Right cardiac atrium (tissue), 5 donors: ENCODE results near the gene OTOG. TPM values are rescaled to one million over a fixed set of nuclear protein-coding genes. Genes with fewer than 3 reads are reported as not detected.
A peak's percentile ranks its signal among the peaks of the same experiment; 100 is the strongest.

ENCODE experiments used
- ATAC-seq, 2 donors: fragments of 200-7000 bp; cut with Tn5 transposase; one replicate each; pipeline versions ENCODE4 v1.8.0 to v1.9.1; 2020; ENCODE audit warnings: moderate library complexity in 2 of 2, mild to moderate bottlenecking in 1 of 2
- DNase-seq, 3 donors: peaks; one replicate each; pipeline ENCODE4 v3.0.0-alpha.2; 2020
- H3K27ac ChIP-seq: one replicate; pipeline ENCODE4 v1.5.1; 2013; ENCODE audit warnings: mild to moderate bottlenecking, low read length, control low read depth, moderate library complexity
- H3K27me3 ChIP-seq: one replicate; pipeline ENCODE4 v1.6.1; 2013; ENCODE audit not compliant: control insufficient read depth, insufficient read depth
- H3K4me1 ChIP-seq: one replicate; pipeline ENCODE4 v1.6.1; 2013; ENCODE audit warnings: low read length; ENCODE audit not compliant: control insufficient read depth, insufficient read depth
- H3K4me3 ChIP-seq: one replicate; pipeline ENCODE4 v1.5.1; 2013; ENCODE audit warnings: low read length, control low read depth
- H3K9me3 ChIP-seq: one replicate; pipeline ENCODE4 v1.6.1; 2013; ENCODE audit warnings: low read length; ENCODE audit not compliant: control insufficient read depth
- WGBS: extraction: QIAGEN DNeasy Blood & Tissue Kit; methylation state at CpG from one replicate; pipeline ENCODE4 v1.1.7; 2013; 5-methylcytosine and 5-hydroxymethylcytosine counted together
- intact Hi-C, 4 donors: fragments of 100-400 bp; cut with DNase I; formaldehyde crosslinking; loops; one replicate each; pipeline versions ENCODE4 v1.11.0 to v1.14.0; 2022 to 2023
- polyA plus RNA-seq: library from polyadenylated mRNA; stranded (reverse); fragments of 200-250 nt; gene quantifications from one replicate; pipeline ENCODE4 v1.2.3, GENCODE V29; 2013
- total RNA-seq, 4 donors: library from RNA; stranded (reverse); fragmentation: NEBNext Ultra II Directional; extraction: Animal tissue kit (Norgen Biotek cat#: 25700); gene quantifications; one replicate each; pipeline ENCODE4 v1.2.1, GENCODE V29; 2021
- donor health status: healthy with polysubstance abuse.
- donor health status: DM: no; HTN: yes; CAD: no.
- donor health status: DM: no; HTN: no; CAD: no.
- donor health status: DM: no; HTN: yes; CAD: no; lungs with severe emphysema.
- donor health status: DM: yes; HTN: yes; CAD: no.

The OTOG gene
- total and polyA plus RNA-seq, 5 donors = not detected

- no peak for ATAC-seq
- Histone ChIP-seq H3K4me1 (no peaks in the 10 kb centered on the region), H3K9me3 (no peaks in the 10 kb centered on the region), H3K27ac (no peak overlapping the region), H3K4me3 (no peak overlapping the region), H3K27me3 (no peaks in the 10 kb centered on the region)
- intact Hi-C loops = no loop called here
- 89% methylated on average over 9 of the region's 9 CpGs for WGBS
- DNase-seq = peak in 1 of 3 donors; percentile 41
These were observed 27.4 kb downstream of the OTOG start for GRCh38 chr11:17574141-17575091.

- WGBS = 84% methylated on average over 16 of the region's 16 CpGs
- ATAC-seq = no peak
- no peaks in the 10 kb centered on the region for H3K4me1 ChIP-seq
- no peak overlapping the region for H3K27ac ChIP-seq
- peak in 1 of 3 donors; percentile 12 for DNase-seq
- no peak overlapping the region for H3K4me3 ChIP-seq
- intact Hi-C loops = no loop called here
- H3K9me3 ChIP-seq = no peaks in the 10 kb centered on the region
- no peaks in the 10 kb centered on the region for H3K27me3 ChIP-seq
These were observed 28.7 kb downstream of the OTOG start for GRCh38 chr11:17575431-17576425.

- intact Hi-C loops = no loop called here
- Histone ChIP-seq H3K4me1 (no peaks in the 10 kb centered on the region), H3K27me3 (no peaks in the 10 kb centered on the region), H3K4me3 (no peak overlapping the region), H3K9me3 (no peaks in the 10 kb centered on the region), H3K27ac (no peak overlapping the region)
- DNase-seq (peak in 1 of 3 donors; percentile 16), ATAC-seq (no peak)
- 89% methylated on average over 11 of the region's 11 CpGs for WGBS
These were observed 31.2 kb downstream of the OTOG start for GRCh38 chr11:17578296-17578695.

GRCh38 chr11:17578958-17579357 lies 31.9 kb downstream of the OTOG start:
- ATAC-seq (no peak), DNase-seq (peak in 1 of 3 donors; percentile 12)
- no peaks in the 10 kb centered on the region for H3K27me3 ChIP-seq
- no peak overlapping the region for H3K4me3 ChIP-seq
- intact Hi-C loops = no loop called here
- WGBS = 80% methylated on average over 8 of the region's 8 CpGs
- H3K4me1 ChIP-seq = no peaks in the 10 kb centered on the region
- no peak overlapping the region for H3K27ac ChIP-seq
- no peaks in the 10 kb centered on the region for H3K9me3 ChIP-seq

- Histone ChIP-seq H3K4me1 (no peaks in the 10 kb centered on the region), H3K27ac (no peak overlapping the region), H3K9me3 (no peaks in the 10 kb centered on the region), H3K27me3 (no peaks in the 10 kb centered on the region), H3K4me3 (no peak overlapping the region)
- ATAC-seq (no peak), DNase-seq (peak in 1 of 3 donors; percentile 5)
- 86% methylated on average over 7 of the region's 7 CpGs for WGBS
- intact Hi-C loops = no loop called here
These were observed 32.4 kb downstream of the OTOG start for GRCh38 chr11:17579451-17579850.

GRCh38 chr11:17580271-17580670 lies 33.2 kb downstream of the OTOG start:
- Histone ChIP-seq H3K4me3 (no peak overlapping the region), H3K27ac (no peak overlapping the region), H3K27me3 (no peaks in the 10 kb centered on the region), H3K9me3 (no peaks in the 10 kb centered on the region), H3K4me1 (no peaks in the 10 kb centered on the region)
- peak in 1 of 3 donors; percentile 3 for DNase-seq
- no peak for ATAC-seq
- intact Hi-C loops = no loop called here
- 57% methylated on average over 1 of the region's 1 CpG for WGBS

GRCh38 chr11:17581036-17581731 lies 34.1 kb downstream of the OTOG start:
- DNase-seq = peak in 1 of 3 donors; percentile 14
- Histone ChIP-seq H3K27me3 (no peaks in the 10 kb centered on the region), H3K27ac (no peak overlapping the region), H3K4me3 (no peak overlapping the region), H3K4me1 (no peaks in the 10 kb centered on the region), H3K9me3 (no peaks in the 10 kb centered on the region)
- intact Hi-C loops = no loop called here
- ATAC-seq = no peak
- 76% methylated on average over 6 of the region's 6 CpGs for whole genome bisulfite sequencing

- intact Hi-C loops = no loop called here
- Histone ChIP-seq H3K4me1 (no peaks in the 10 kb centered on the region), H3K27me3 (no peaks in the 10 kb centered on the region), H3K27ac (no peak overlapping the region), H3K9me3 (no peaks in the 10 kb centered on the region), H3K4me3 (no peak overlapping the region)
- ATAC-seq (no peak), DNase-seq (no peak)
- 89% methylated on average over 4 of the region's 4 CpGs for WGBS
These were observed 34.6 kb downstream of the OTOG start for GRCh38 chr11:17581732-17582053.

GRCh38 chr11:17585911-17586695 lies 39.0 kb downstream of the OTOG start:
- Histone ChIP-seq H3K4me1 (no peaks in the 10 kb centered on the region), H3K27me3 (no peaks in the 10 kb centered on the region), H3K27ac (no peak overlapping the region), H3K9me3 (no peaks in the 10 kb centered on the region), H3K4me3 (no peak overlapping the region)
- ATAC-seq (no peak), DNase-seq (no peak)
- intact Hi-C loops = no loop called here
- WGBS = 75% methylated on average over 6 of the region's 6 CpGs

- Histone ChIP-seq H3K9me3 (no peaks in the 10 kb centered on the region), H3K27me3 (no peaks in the 10 kb centered on the region), H3K4me3 (no peak overlapping the region), H3K4me1 (no peaks in the 10 kb centered on the region), H3K27ac (no peak overlapping the region)
- ATAC-seq (no peak), DNase-seq (peak in 1 of 3 donors; percentile 5)
- WGBS = 76% methylated on average over 8 of the region's 8 CpGs
- intact Hi-C loops = no loop called here
These were observed 41.1 kb downstream of the OTOG start for GRCh38 chr11:17588166-17588565.
